A549 (cell line): ENCODE data around the gene PRR22.

Source experiments
- CTCF ChIP-seq: fragments of >200 bp; sonication (Bioruptor Twin); formaldehyde crosslinking; IDR thresholded peaks from 3 replicates; pipeline ENCODE4 v1.5.1; 2016
- JUN ChIP-seq, 2 experiments: fragments of >200 bp; sonication (Bioruptor Twin); formaldehyde crosslinking; IDR thresholded peaks; 2 replicates in 1 of 2; 3 replicates in 1 of 2; pipeline ENCODE4 v1.6.1; 2016 to 2017
- JUNB ChIP-seq: fragments of >200 bp; sonication (Bioruptor Twin); formaldehyde crosslinking; IDR thresholded peaks from 2 replicates; pipeline ENCODE4 v1.6.1; 2016
- MAZ ChIP-seq: fragments of 150-350 bp; IDR thresholded peaks from 2 replicates; pipeline ENCODE4 v1.6.1; 2014; ENCODE audit warnings: antibody characterized with exemption, low read depth, low read length, borderline replicate concordance
- PBX3 ChIP-seq: IDR thresholded peaks from 2 replicates; pipeline ENCODE4 v1.6.1; 2012
- POLR2A ChIP-seq: IDR thresholded peaks from 2 replicates; pipeline ENCODE4 v1.6.1; 2012; ENCODE audit warnings: mild to moderate bottlenecking, low read length
- RFX5 ChIP-seq: fragments of 450-650 bp; IDR thresholded peaks from 2 replicates; pipeline ENCODE4 v1.7.1; 2014; ENCODE audit warnings: antibody characterized with exemption, mild to moderate bottlenecking, moderate library complexity
- SMC3 ChIP-seq: fragments of >200 bp; sonication (Bioruptor Twin); formaldehyde crosslinking; IDR thresholded peaks from 3 replicates; pipeline ENCODE4 v1.6.1; 2018; ENCODE audit warnings: inconsistent platforms
- ZC3H11A ChIP-seq: fragments of 450-650 bp; IDR thresholded peaks from 2 replicates; pipeline ENCODE4 v1.6.1; 2014; ENCODE audit warnings: antibody characterized with exemption, mild to moderate bottlenecking
- TF ChIP-seq, protein P1 (sequence below): IDR thresholded peaks from 2 replicates; pipeline ENCODE4 v1.6.1; 2012
- TF ChIP-seq, protein P2 (sequence below): fragments of 200-600 bp; sonication (generic); IDR thresholded peaks from 2 replicates; pipeline ENCODE4 v1.6.1; 2016; ENCODE audit warnings: antibody characterized with exemption, mild to moderate bottlenecking, moderate library complexity
- TF ChIP-seq, protein P3 (sequence below): fragments of 450-650 bp; IDR thresholded peaks from 2 replicates; pipeline ENCODE4 v1.6.1; 2014; ENCODE audit warnings: antibody characterized with exemption
- TF ChIP-seq, protein P4 (sequence below): IDR thresholded peaks from 2 replicates; pipeline ENCODE4 v1.6.1; 2012; ENCODE audit warnings: low read depth, borderline replicate concordance

DNA sequence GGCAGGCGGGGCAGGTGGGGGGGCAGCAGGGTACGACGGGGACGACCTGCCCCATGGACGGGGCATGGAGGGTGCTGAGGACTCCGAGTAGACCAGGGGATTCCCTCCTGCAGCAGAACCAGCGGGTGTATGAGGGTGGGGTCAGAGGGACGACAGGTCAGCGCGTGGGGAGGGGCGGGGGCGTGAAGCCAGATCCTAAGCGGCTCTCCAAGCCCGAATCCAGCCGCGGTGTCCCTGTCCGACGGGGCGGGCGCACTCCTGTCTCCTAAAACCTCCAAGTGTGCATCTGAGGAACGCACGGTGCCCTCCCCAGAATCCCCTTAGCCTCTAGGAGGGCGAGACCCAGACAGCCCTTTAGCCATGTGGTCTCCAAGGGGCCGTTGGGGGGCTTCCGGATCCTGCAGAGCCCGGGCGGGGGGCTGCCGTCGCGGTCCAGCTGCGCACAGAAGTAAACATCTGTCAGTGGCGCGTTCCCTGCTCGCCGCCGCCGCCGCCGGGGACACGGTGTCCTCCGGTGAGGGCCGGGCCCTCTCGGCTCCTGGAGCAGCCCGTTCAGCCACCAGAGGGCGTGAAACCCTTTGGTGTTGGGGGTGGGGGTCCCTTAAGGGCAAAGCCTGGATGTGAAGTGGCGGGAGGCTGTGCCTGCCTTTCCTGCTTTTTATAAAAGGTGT, 21.1 kb upstream of the PRR22 start:
- TF ChIP-seq MAZ, result no peak
- no peak for TF ChIP-seq JUN (IDR thresholded peaks at IDR 0.05)
- peak; percentile 69 for TF ChIP-seq CTCF
- TF ChIP-seq, protein P1, sequence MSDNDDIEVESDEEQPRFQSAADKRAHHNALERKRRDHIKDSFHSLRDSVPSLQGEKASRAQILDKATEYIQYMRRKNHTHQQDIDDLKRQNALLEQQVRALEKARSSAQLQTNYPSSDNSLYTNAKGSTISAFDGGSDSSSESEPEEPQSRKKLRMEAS, result no peak
- TF ChIP-seq SMC3, result peak; percentile 67
- TF ChIP-seq, protein P2, sequence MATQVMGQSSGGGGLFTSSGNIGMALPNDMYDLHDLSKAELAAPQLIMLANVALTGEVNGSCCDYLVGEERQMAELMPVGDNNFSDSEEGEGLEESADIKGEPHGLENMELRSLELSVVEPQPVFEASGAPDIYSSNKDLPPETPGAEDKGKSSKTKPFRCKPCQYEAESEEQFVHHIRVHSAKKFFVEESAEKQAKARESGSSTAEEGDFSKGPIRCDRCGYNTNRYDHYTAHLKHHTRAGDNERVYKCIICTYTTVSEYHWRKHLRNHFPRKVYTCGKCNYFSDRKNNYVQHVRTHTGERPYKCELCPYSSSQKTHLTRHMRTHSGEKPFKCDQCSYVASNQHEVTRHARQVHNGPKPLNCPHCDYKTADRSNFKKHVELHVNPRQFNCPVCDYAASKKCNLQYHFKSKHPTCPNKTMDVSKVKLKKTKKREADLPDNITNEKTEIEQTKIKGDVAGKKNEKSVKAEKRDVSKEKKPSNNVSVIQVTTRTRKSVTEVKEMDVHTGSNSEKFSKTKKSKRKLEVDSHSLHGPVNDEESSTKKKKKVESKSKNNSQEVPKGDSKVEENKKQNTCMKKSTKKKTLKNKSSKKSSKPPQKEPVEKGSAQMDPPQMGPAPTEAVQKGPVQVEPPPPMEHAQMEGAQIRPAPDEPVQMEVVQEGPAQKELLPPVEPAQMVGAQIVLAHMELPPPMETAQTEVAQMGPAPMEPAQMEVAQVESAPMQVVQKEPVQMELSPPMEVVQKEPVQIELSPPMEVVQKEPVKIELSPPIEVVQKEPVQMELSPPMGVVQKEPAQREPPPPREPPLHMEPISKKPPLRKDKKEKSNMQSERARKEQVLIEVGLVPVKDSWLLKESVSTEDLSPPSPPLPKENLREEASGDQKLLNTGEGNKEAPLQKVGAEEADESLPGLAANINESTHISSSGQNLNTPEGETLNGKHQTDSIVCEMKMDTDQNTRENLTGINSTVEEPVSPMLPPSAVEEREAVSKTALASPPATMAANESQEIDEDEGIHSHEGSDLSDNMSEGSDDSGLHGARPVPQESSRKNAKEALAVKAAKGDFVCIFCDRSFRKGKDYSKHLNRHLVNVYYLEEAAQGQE, result no peak
- TF ChIP-seq RFX5, result no peak
- TF ChIP-seq JUNB, result no peak
- TF ChIP-seq POLR2A, result no peak
- no peak for TF ChIP-seq ZC3H11A
- TF ChIP-seq, protein P3, sequence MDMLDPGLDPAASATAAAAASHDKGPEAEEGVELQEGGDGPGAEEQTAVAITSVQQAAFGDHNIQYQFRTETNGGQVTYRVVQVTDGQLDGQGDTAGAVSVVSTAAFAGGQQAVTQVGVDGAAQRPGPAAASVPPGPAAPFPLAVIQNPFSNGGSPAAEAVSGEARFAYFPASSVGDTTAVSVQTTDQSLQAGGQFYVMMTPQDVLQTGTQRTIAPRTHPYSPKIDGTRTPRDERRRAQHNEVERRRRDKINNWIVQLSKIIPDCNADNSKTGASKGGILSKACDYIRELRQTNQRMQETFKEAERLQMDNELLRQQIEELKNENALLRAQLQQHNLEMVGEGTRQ, result no peak
- TF ChIP-seq, protein P4, sequence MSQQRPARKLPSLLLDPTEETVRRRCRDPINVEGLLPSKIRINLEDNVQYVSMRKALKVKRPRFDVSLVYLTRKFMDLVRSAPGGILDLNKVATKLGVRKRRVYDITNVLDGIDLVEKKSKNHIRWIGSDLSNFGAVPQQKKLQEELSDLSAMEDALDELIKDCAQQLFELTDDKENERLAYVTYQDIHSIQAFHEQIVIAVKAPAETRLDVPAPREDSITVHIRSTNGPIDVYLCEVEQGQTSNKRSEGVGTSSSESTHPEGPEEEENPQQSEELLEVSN, result no peak
- TF ChIP-seq PBX3, result no peak
